PC-3 (cell line): Measurements from ENCODE around the gene FUS. TPM values are rescaled to one million over a fixed set of nuclear protein-coding genes. Genes with fewer than 3 reads are reported as not detected.
"Not testable (repeated sequence)": the region's sequence is repeated elsewhere in the genome, so short reads cannot be mapped to it uniquely, and the experiment has no call there.

ENCODE experiments used
- ATAC-seq: fragments of 200-7000 bp; cut with Tn5 transposase; 2 replicates; pipeline ENCODE4 v1.9.1; 2020; ENCODE audit warnings: mild to moderate bottlenecking, moderate library complexity
- BruUV-seq: library from RNA; stranded (reverse); fragments of 400-500 nt; replicated peaks from 2 replicates; lab custom pipeline; 2021; lab: Mats Ljungman, UMichigan
- CTCF ChIA-PET: fragments of 300-600 bp; sonication (Branson Sonifier 250); formaldehyde crosslinking; loops from one replicate; lab custom pipeline; 2022; ENCODE audit warnings: antibody characterized with exemption; lab: Charles Lee
- POLR2A ChIA-PET: fragments of 300-600 bp; sonication (Branson Sonifier 250); formaldehyde crosslinking; loops from one replicate; lab custom pipeline; 2022; ENCODE audit warnings: antibody characterized with exemption; ENCODE audit not compliant: unreplicated experiment; lab: Charles Lee
- DNase-seq: peaks from one replicate; pipeline ENCODE4 v3.0.0-alpha.2; 2015
- H2AFZ ChIP-seq: fragments of 300-600 bp; sonication (generic); 2 replicates; pipeline ENCODE4 v1.6.0; 2016; ENCODE audit warnings: antibody characterized with exemption, low read length
- H3F3A ChIP-seq: fragments of 300-600 bp; sonication (generic); one replicate; pipeline ENCODE4 v1.6.0; 2017; ENCODE audit warnings: antibody characterized with exemption, low read length, control low read depth, mild to moderate bottlenecking; ENCODE audit not compliant: unreplicated experiment
- H3K27ac ChIP-seq: fragments of 300-600 bp; sonication (generic); 2 replicates; pipeline ENCODE4 v1.5.1; 2016; ENCODE audit warnings: mild to moderate bottlenecking, low read length
- H3K27me3 ChIP-seq: fragments of 300-600 bp; sonication (generic); 2 replicates; pipeline ENCODE4 v1.6.1; 2016; ENCODE audit warnings: low read length, mixed read lengths
- H3K36me3 ChIP-seq: fragments of 300-600 bp; sonication (generic); 2 replicates; pipeline ENCODE4 v1.6.1; 2016; ENCODE audit warnings: low read depth, mixed run types, low read length, mixed read lengths
- H3K4me1 ChIP-seq: fragments of 300-600 bp; sonication (generic); 2 replicates; pipeline ENCODE4 v1.5.1; 2016; ENCODE audit warnings: low read length; ENCODE audit not compliant: insufficient read depth
- H3K4me2 ChIP-seq: fragments of 300-600 bp; sonication (generic); 2 replicates; pipeline ENCODE4 v1.6.0; 2016; ENCODE audit warnings: low read length
- H3K4me3 ChIP-seq: fragments of 300-600 bp; sonication (generic); 2 replicates; pipeline ENCODE4 v1.5.1; 2016; ENCODE audit warnings: mild to moderate bottlenecking, low read length, mixed read lengths
- H3K79me2 ChIP-seq: fragments of 300-600 bp; sonication (generic); 2 replicates; pipeline ENCODE4 v1.6.1; 2017; ENCODE audit warnings: low read length, mixed read lengths
- H3K9ac ChIP-seq: fragments of 300-600 bp; sonication (generic); 2 replicates; pipeline ENCODE4 v1.6.0; 2016; ENCODE audit warnings: mild to moderate bottlenecking, low read length
- H3K9me2 ChIP-seq: fragments of 300-600 bp; sonication (generic); replicated peaks from 2 replicates; pipeline ENCODE4 v1.6.1; 2016; ENCODE audit warnings: mixed run types, low read length, mixed read lengths
- H3K9me3 ChIP-seq: fragments of 300-600 bp; sonication (generic); 2 replicates; pipeline ENCODE4 v1.6.1; 2016; ENCODE audit warnings: low read length, mixed read lengths
- H4K20me1 ChIP-seq: fragments of 300-600 bp; sonication (generic); 2 replicates; pipeline ENCODE4 v1.6.1; 2016; ENCODE audit warnings: low read length, mixed read lengths
- CTCF ChIP-seq: fragments of 300-600 bp; sonication (generic); conservative IDR thresholded peaks from 2 replicates; pipeline ENCODE4 v1.5.1; 2017; ENCODE audit warnings: antibody characterized with exemption, low read depth, mild to moderate bottlenecking, low read length
- EZH2 ChIP-seq: fragments of 300-600 bp; sonication (generic); IDR thresholded peaks from one replicate; pipeline ENCODE4 v1.6.1; 2017; ENCODE audit warnings: antibody characterized with exemption, mild to moderate bottlenecking, low read length; ENCODE audit not compliant: unreplicated experiment
- EZH2phosphoT487 ChIP-seq: fragments of 300-600 bp; sonication (generic); IDR thresholded peaks from 2 replicates; pipeline ENCODE4 v1.6.1; 2018; ENCODE audit warnings: mild to moderate bottlenecking, antibody characterized with exemption, low read length, borderline replicate concordance
- intact Hi-C: fragments of 100-400 bp; cut with micrococcal nuclease; formaldehyde crosslinking; loops from 2 replicates; pipeline ENCODE4 v1.9.0; 2023
- total RNA-seq: library from RNA; depleted of rRNA; stranded (reverse); fragments of >200 nt; gene quantifications from 2 replicates; pipeline ENCODE4 v1.2.3, GENCODE V29; 2014

The FUS gene
- total RNA-seq, 1 experiment from 2014 or later: 43.0 TPM

DNA sequence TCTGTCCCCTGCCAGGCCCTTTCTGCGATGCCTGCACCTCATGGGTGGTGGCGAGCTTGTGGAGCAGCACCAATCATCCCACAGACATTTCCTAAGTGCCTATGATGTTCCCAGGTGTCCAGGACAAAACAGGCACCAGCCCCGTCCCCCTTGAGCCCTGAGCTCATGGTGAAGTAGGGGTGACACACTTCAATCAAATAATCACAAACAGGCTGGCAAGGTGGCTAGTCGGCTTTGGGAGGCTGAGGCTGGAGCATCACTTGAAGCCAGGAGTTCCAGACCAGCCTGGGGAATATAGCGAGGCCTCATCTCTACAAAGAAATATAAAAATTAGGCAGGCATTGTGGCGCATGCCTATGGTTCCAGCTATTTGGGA, 43.7 kb upstream of the FUS start:
- CTCF ChIA-PET: no interaction called here

GRCh38 chr16:31136822-31137499, 43.0 kb upstream of the FUS start:
- POLR2A ChIA-PET, H3K4me3 ChIP-seq, H3K79me2 ChIP-seq, CTCF ChIA-PET, H3K27ac ChIP-seq, H3K9ac ChIP-seq, H3F3A ChIP-seq, DNase-seq, BruUV-seq, H3K4me2 ChIP-seq, H3K9me2 ChIP-seq, H2AFZ ChIP-seq, H3K27me3 ChIP-seq, ATAC-seq, H4K20me1 ChIP-seq, H3K9me3 ChIP-seq, H3K36me3 ChIP-seq, intact Hi-C loops: not testable (repeated sequence)
- H3K4me1 ChIP-seq: peaks cover 31% of the 10 kb centered on the region

More for the DNA sequence above, 43.7 kb upstream of the FUS start:
- Histone ChIP-seq H4K20me1 (no peaks in the 10 kb centered on the region), H3K27ac (no peak overlapping the region), H2AFZ (no peak overlapping the region), H3F3A (no peaks in the 10 kb centered on the region), H3K36me3 (no peaks in the 10 kb centered on the region; the same call in 1 of the 2 replicates), H3K9ac (no peak overlapping the region), H3K9me3 (no peaks in the 10 kb centered on the region), H3K4me2 (no peak overlapping the region), H3K9me2 (no peaks in the 10 kb centered on the region), H3K4me1 (peaks cover 26% of the 10 kb centered on the region), H3K4me3 (no peak overlapping the region), H3K27me3 (no peaks in the 10 kb centered on the region), H3K79me2 (no peaks in the 10 kb centered on the region)
- POLR2A ChIA-PET: no interaction called here
- TF ChIP-seq CTCF (no peak), EZH2phosphoT487 (no peak), EZH2 (no peak)
- no peak for DNase-seq
- BruUV-seq: no TSS peak
- intact Hi-C loops: no loop called here
- no peak for ATAC-seq

GRCh38 chr16:31138621-31139578, 41.0 kb upstream of the FUS start:
- Histone ChIP-seq H3K27me3 (no peaks in the 10 kb centered on the region), H3K4me1 (peaks cover 31% of the 10 kb centered on the region), H3K79me2 (no peaks in the 10 kb centered on the region), H3F3A (no peaks in the 10 kb centered on the region), H3K9ac (peak overlapping the region; percentile 6; the same call in 1 of the 2 replicates), H3K9me3 (no peaks in the 10 kb centered on the region), H3K4me2 (peak overlapping the region; percentile 76), H3K27ac (peak overlapping the region; percentile 28), H3K4me3 (peak overlapping the region; percentile 43; the same call in 1 of the 2 replicates), H2AFZ (peak overlapping the region; percentile 81), H3K36me3 (no peaks in the 10 kb centered on the region), H4K20me1 (no peaks in the 10 kb centered on the region), H3K9me2 (no peaks in the 10 kb centered on the region)
- DNase-seq (peak; percentile 85), ATAC-seq (peak; percentile 48)
- BruUV-seq: no TSS peak
- ChIA-PET CTCF (no interaction called here), POLR2A (no interaction called here)
- TF ChIP-seq EZH2phosphoT487 (no peak), CTCF (no peak), EZH2 (no peak)
- intact Hi-C loops: no loop called here

GRCh38 chr16:31141071-31141469, 38.9 kb upstream of the FUS start:
- H3K9me3 ChIP-seq, H3K79me2 ChIP-seq, H4K20me1 ChIP-seq, H2AFZ ChIP-seq, H3K36me3 ChIP-seq, H3K4me3 ChIP-seq, H3F3A ChIP-seq, BruUV-seq, POLR2A ChIA-PET, DNase-seq, H3K27me3 ChIP-seq, H3K9ac ChIP-seq, H3K9me2 ChIP-seq, ATAC-seq, CTCF ChIA-PET: not testable (repeated sequence)
- H3K4me1 ChIP-seq: peaks cover 21% of the 10 kb centered on the region
- intact Hi-C loops: loop anchor here (5.0 to 10.0 kb wide), 2 partner anchors 116 to 301 kb away; partner anchors contain the start of gene ZNF843
- H3K27ac ChIP-seq: peak overlapping the region; percentile 70; the same call in 1 of the 2 replicates
- peak overlapping the region; percentile 76 for H3K4me2 ChIP-seq
